GM23338 (cell line): Measurements from ENCODE around the gene MAD1L1. TPM values are rescaled to one million over a fixed set of nuclear protein-coding genes. Genes with fewer than 3 reads are reported as not detected.

ENCODE experiments used
- ATAC-seq: fragments of 200-7000 bp; cut with Tn5 transposase; 3 replicates; pipeline ENCODE4 v1.9.1; 2020
- DNase-seq: peaks from one replicate; pipeline ENCODE4 v3.0.0-alpha.2; 2015; ENCODE audit warnings: low spot score
- H2AFZ ChIP-seq: fragments of 200-600 bp; sonication (generic); 2 replicates; pipeline ENCODE4 v1.8.0; 2016; ENCODE audit warnings: antibody characterized with exemption, mild to moderate bottlenecking, moderate library complexity
- H3F3A ChIP-seq: fragments of 200-600 bp; sonication (generic); replicated peaks from 2 replicates; pipeline ENCODE4 v1.8.0; 2017; ENCODE audit warnings: antibody characterized with exemption, mixed run types, low read depth
- H3K27ac ChIP-seq: fragments of 200-600 bp; sonication (generic); 2 replicates; pipeline ENCODE4 v1.6.1; 2016; ENCODE audit warnings: low read depth
- H3K27me3 ChIP-seq: fragments of 200-600 bp; sonication (generic); 2 replicates; pipeline ENCODE4 v1.8.0; 2016; ENCODE audit warnings: mild to moderate bottlenecking, mixed run types, moderate library complexity; ENCODE audit not compliant: insufficient read depth
- H3K36me3 ChIP-seq: fragments of 200-600 bp; sonication (generic); 2 replicates; pipeline ENCODE4 v1.8.0; 2016; ENCODE audit warnings: mild to moderate bottlenecking; ENCODE audit not compliant: insufficient read depth
- H3K4me1 ChIP-seq: fragments of 200-600 bp; sonication (generic); 2 replicates; pipeline ENCODE4 v1.8.0; 2016; ENCODE audit warnings: mild to moderate bottlenecking, moderate library complexity; ENCODE audit not compliant: insufficient read depth
- H3K4me2 ChIP-seq: fragments of 200-600 bp; sonication (generic); 2 replicates; pipeline ENCODE4 v1.7.1; 2017; ENCODE audit warnings: mixed run types
- H3K4me3 ChIP-seq: fragments of 200-600 bp; sonication (generic); 2 replicates; pipeline ENCODE4 v1.6.1; 2016; ENCODE audit warnings: mixed run types
- H3K79me2 ChIP-seq: fragments of 200-600 bp; sonication (generic); replicated peaks from 2 replicates; pipeline ENCODE4 v1.8.0; 2017; ENCODE audit warnings: mild to moderate bottlenecking; ENCODE audit not compliant: insufficient read depth
- H3K9me2 ChIP-seq: fragments of 200-600 bp; sonication (generic); 2 replicates; pipeline ENCODE4 v1.8.0; 2017; ENCODE audit not compliant: insufficient read depth
- H4K20me1 ChIP-seq: fragments of 200-600 bp; sonication (generic); replicated peaks from 2 replicates; pipeline ENCODE4 v1.8.0; 2017; ENCODE audit warnings: mild to moderate bottlenecking; ENCODE audit not compliant: insufficient read depth
- H3K27ac Mint-ChIP-seq: 2 replicates; pipeline ENCODE4 v1.8.0; 2020; ENCODE audit warnings: inconsistent platforms, mild to moderate bottlenecking, moderate library complexity, mixed read lengths
- H3K27me3 Mint-ChIP-seq: 3 replicates; pipeline ENCODE4 v1.8.0; 2022; ENCODE audit warnings: low read depth, mild to moderate bottlenecking, moderate library complexity, mixed read lengths, inconsistent platforms; ENCODE audit not compliant: insufficient read depth, poor library complexity
- H3K36me3 Mint-ChIP-seq: 3 replicates; pipeline ENCODE4 v1.8.0; 2021; ENCODE audit warnings: low read depth, mild to moderate bottlenecking, inconsistent platforms, moderate library complexity, mixed read lengths
- H3K4me1 Mint-ChIP-seq: 3 replicates; pipeline ENCODE4 v1.8.0; 2020; ENCODE audit warnings: mild to moderate bottlenecking, inconsistent platforms, mixed read lengths
- H3K4me3 Mint-ChIP-seq: 3 replicates; pipeline ENCODE4 v1.8.0; 2021; ENCODE audit warnings: moderate library complexity, mild to moderate bottlenecking, inconsistent platforms, mixed read lengths
- H3K9me3 Mint-ChIP-seq: 3 replicates; pipeline ENCODE4 v1.8.0; 2020; ENCODE audit warnings: moderate library complexity, mild to moderate bottlenecking, inconsistent platforms, mixed read lengths
- CREB1 ChIP-seq: fragments of 250-450 bp; sonication (Bioruptor Pico); IDR thresholded peaks from 2 replicates; pipeline ENCODE4 v1.5.0; 2020; ENCODE audit warnings: low read depth, mild to moderate bottlenecking, moderate library complexity
- EZH2phosphoT487 ChIP-seq: fragments of 200-600 bp; sonication (generic); IDR thresholded peaks from one replicate; pipeline ENCODE4 v1.8.1; 2018; ENCODE audit warnings: antibody characterized with exemption; ENCODE audit not compliant: unreplicated experiment
- JUNB ChIP-seq: IDR thresholded peaks from one replicate; pipeline ENCODE4 v1.6.1; 2016; ENCODE audit warnings: antibody characterized with exemption; ENCODE audit not compliant: unreplicated experiment
- POLR2AphosphoS5 ChIP-seq: IDR thresholded peaks from 2 replicates; pipeline ENCODE4 v1.6.1; 2016; ENCODE audit warnings: antibody characterized with exemption, low read depth
- STAT1 ChIP-seq: IDR thresholded peaks from one replicate; pipeline ENCODE4 v1.6.1; 2016; ENCODE audit warnings: antibody characterized with exemption; ENCODE audit not compliant: unreplicated experiment
- ZNF114 ChIP-seq: fragments of 250-450 bp; sonication (Bioruptor Pico); IDR thresholded peaks from 2 replicates; pipeline ENCODE4 v1.5.0; 2020; ENCODE audit warnings: mild to moderate bottlenecking, moderate library complexity
- ZNF331 ChIP-seq: fragments of 250-450 bp; sonication (Bioruptor Pico); IDR thresholded peaks from 2 replicates; pipeline ENCODE4 v1.5.0; 2020; ENCODE audit warnings: low read depth, mild to moderate bottlenecking, moderate library complexity
- polyA plus RNA-seq: library from polyadenylated mRNA; unstranded; fragments of >200 nt; fragmentation: Nextera tagmentation; extraction: Ambion mirVana; gene quantifications from 2 replicates; pipeline ENCODE4 v1.2.1, GENCODE V29; 2016
- total RNA-seq: library from RNA; depleted of rRNA; stranded (reverse); fragments of >200 nt; shearing (Covaris generic); gene quantifications from 2 replicates; pipeline ENCODE4 v1.2.3, GENCODE V29; 2014
- TF ChIP-seq, protein P1 (sequence below): fragments of 250-450 bp; sonication (Bioruptor Pico); IDR thresholded peaks from 2 replicates; pipeline ENCODE4 v1.5.0; 2020; ENCODE audit warnings: mild to moderate bottlenecking, moderate library complexity
- TF ChIP-seq, protein P2 (sequence below): IDR thresholded peaks from one replicate; pipeline ENCODE4 v1.6.1; 2018; ENCODE audit warnings: antibody characterized with exemption; ENCODE audit not compliant: unreplicated experiment
- TF ChIP-seq, protein P3 (sequence below), 2 experiments: fragments of 200-600 bp in 1 of 2; sonication (generic) in 1 of 2; conservative IDR thresholded peaks; 2 replicates each; pipeline versions ENCODE4 v1.5.1 to v1.6.1; 2016 to 2017; ENCODE audit warnings: antibody characterized with exemption in 2 of 2, low read depth in 2 of 2, mild to moderate bottlenecking in 2 of 2, moderate library complexity in 1 of 2

MAD1L1 gene
- total and polyA plus RNA-seq, 2 experiments from 2014 or later: 40.3 to 59.3 TPM

DNA sequence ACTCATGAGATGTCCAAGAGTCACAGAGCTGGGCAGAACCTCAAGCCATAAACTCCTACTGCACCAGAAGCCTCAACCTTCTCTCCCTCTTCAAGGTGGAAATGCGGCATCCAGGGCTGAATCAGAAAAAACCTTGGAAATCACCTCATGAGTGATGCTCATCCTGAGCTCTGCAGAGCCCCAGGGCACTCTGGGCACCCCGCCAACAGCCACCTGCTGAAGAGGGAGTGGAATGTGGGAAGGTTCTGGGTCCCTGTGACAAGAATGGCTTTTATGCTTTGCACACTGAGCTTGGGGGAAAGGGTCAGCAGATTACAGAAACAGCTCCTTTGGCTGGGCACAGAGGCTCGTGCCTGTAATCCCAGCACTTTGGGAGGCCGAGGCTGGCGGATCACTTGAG lies 28.1 kb upstream of the MAD1L1 start:
- Histone ChIP-seq H3K9me2 (no peaks in the 10 kb centered on the region), H2AFZ (no peak overlapping the region), H4K20me1 (no peaks in the 10 kb centered on the region), H3K4me3 (no peak overlapping the region), H3K27ac (no peak overlapping the region), H3K79me2 (no peaks in the 10 kb centered on the region), H3K4me2 (no peak overlapping the region), H3K36me3 (no peaks in the 10 kb centered on the region), H3K4me1 (no peaks in the 10 kb centered on the region), H3F3A (no peaks in the 10 kb centered on the region), H3K27me3 (no peaks in the 10 kb centered on the region)
- H3K27ac Mint-ChIP-seq: no peak overlapping the region
- H3K4me3 Mint-ChIP-seq: no peak overlapping the region
- H3K36me3 Mint-ChIP-seq: peaks cover 23% of the 10 kb centered on the region
- DNase-seq: no peak
- TF ChIP-seq POLR2AphosphoS5 (no peak), STAT1 (no peak)
- TF ChIP-seq, protein P1, sequence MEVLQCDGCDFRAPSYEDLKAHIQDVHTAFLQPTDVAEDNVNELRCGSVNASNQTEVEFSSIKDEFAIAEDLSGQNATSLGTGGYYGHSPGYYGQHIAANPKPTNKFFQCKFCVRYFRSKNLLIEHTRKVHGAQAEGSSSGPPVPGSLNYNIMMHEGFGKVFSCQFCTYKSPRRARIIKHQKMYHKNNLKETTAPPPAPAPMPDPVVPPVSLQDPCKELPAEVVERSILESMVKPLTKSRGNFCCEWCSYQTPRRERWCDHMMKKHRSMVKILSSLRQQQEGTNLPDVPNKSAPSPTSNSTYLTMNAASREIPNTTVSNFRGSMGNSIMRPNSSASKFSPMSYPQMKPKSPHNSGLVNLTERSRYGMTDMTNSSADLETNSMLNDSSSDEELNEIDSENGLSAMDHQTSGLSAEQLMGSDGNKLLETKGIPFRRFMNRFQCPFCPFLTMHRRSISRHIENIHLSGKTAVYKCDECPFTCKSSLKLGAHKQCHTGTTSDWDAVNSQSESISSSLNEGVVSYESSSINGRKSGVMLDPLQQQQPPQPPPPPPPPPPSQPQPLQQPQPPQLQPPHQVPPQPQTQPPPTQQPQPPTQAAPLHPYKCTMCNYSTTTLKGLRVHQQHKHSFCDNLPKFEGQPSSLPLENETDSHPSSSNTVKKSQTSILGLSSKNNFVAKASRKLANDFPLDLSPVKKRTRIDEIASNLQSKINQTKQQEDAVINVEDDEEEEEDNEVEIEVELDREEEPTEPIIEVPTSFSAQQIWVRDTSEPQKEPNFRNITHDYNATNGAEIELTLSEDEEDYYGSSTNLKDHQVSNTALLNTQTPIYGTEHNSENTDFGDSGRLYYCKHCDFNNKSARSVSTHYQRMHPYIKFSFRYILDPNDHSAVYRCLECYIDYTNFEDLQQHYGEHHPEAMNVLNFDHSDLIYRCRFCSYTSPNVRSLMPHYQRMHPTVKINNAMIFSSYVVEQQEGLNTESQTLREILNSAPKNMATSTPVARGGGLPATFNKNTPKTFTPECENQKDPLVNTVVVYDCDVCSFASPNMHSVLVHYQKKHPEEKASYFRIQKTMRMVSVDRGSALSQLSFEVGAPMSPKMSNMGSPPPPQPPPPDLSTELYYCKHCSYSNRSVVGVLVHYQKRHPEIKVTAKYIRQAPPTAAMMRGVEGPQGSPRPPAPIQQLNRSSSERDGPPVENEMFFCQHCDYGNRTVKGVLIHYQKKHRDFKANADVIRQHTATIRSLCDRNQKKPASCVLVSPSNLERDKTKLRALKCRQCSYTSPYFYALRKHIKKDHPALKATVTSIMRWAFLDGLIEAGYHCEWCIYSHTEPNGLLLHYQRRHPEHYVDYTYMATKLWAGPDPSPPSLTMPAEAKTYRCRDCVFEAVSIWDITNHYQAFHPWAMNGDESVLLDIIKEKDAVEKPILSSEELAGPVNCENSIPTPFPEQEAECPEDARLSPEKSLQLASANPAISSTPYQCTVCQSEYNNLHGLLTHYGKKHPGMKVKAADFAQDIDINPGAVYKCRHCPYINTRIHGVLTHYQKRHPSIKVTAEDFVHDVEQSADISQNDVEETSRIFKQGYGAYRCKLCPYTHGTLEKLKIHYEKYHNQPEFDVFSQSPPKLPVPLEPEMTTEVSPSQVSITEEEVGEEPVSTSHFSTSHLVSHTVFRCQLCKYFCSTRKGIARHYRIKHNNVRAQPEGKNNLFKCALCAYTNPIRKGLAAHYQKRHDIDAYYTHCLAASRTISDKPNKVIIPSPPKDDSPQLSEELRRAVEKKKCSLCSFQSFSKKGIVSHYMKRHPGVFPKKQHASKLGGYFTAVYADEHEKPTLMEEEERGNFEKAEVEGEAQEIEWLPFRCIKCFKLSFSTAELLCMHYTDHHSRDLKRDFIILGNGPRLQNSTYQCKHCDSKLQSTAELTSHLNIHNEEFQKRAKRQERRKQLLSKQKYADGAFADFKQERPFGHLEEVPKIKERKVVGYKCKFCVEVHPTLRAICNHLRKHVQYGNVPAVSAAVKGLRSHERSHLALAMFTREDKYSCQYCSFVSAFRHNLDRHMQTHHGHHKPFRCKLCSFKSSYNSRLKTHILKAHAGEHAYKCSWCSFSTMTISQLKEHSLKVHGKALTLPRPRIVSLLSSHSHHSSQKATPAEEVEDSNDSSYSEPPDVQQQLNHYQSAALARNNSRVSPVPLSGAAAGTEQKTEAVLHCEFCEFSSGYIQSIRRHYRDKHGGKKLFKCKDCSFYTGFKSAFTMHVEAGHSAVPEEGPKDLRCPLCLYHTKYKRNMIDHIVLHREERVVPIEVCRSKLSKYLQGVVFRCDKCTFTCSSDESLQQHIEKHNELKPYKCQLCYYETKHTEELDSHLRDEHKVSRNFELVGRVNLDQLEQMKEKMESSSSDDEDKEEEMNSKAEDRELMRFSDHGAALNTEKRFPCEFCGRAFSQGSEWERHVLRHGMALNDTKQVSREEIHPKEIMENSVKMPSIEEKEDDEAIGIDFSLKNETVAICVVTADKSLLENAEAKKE (CRISPR knock-in tag): no peak
- no peak for ATAC-seq
- peaks cover 12% of the 10 kb centered on the region for H3K27me3 Mint-ChIP-seq
- H3K9me3 Mint-ChIP-seq: no peaks in the 10 kb centered on the region
- H3K4me1 Mint-ChIP-seq: no peaks in the 10 kb centered on the region

DNA sequence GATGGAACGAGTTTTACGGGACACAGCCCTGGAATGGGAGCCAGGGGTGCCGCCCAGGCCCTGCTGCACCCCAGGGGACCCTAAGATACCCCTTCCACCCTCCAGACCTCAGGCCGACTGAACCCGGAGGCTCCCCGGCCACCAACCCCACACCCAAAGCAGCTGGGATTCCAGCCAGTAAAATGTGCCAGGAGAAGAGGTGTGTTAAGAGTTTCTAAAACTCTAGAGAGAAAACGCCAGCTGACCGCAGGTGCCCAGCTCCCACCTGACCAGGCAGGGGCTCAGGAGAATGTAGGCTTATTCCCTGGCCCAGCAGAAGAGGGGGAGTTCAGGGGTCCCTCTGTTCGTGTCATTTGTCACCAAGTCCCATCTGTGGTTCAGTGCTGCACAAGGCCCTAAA lies 26.7 kb upstream of the MAD1L1 start:
- peaks cover 21% of the 10 kb centered on the region for H3K36me3 Mint-ChIP-seq
- no peaks in the 10 kb centered on the region for H3K36me3 ChIP-seq
- H3K4me2 ChIP-seq: no peak overlapping the region
- H3K27ac ChIP-seq: no peak overlapping the region
- H3K4me3 ChIP-seq: no peak overlapping the region
- no peak overlapping the region for H2AFZ ChIP-seq
- H3K79me2 ChIP-seq: no peaks in the 10 kb centered on the region
- no peak overlapping the region for H3K4me3 Mint-ChIP-seq
- ATAC-seq: no peak
- H3K27me3 Mint-ChIP-seq: peaks cover 12% of the 10 kb centered on the region
- H3F3A ChIP-seq: no peaks in the 10 kb centered on the region
- H3K9me3 Mint-ChIP-seq: no peaks in the 10 kb centered on the region
- no peaks in the 10 kb centered on the region for H4K20me1 ChIP-seq
- no peaks in the 10 kb centered on the region for H3K4me1 ChIP-seq
- no peak for DNase-seq
- no peaks in the 10 kb centered on the region for H3K9me2 ChIP-seq
- no peaks in the 10 kb centered on the region for H3K4me1 Mint-ChIP-seq
- no peaks in the 10 kb centered on the region for H3K27me3 ChIP-seq
- H3K27ac Mint-ChIP-seq: peak overlapping the region; percentile 65; the same call in 1 of the 2 replicates
- TF ChIP-seq ZNF331 (CRISPR knock-in tag) (no peak), ZNF114 (CRISPR knock-in tag) (no peak), JUNB (no peak), CREB1 (CRISPR knock-in tag) (no peak), EZH2phosphoT487 (no peak), POLR2AphosphoS5 (no peak)
- TF ChIP-seq, protein P2, sequence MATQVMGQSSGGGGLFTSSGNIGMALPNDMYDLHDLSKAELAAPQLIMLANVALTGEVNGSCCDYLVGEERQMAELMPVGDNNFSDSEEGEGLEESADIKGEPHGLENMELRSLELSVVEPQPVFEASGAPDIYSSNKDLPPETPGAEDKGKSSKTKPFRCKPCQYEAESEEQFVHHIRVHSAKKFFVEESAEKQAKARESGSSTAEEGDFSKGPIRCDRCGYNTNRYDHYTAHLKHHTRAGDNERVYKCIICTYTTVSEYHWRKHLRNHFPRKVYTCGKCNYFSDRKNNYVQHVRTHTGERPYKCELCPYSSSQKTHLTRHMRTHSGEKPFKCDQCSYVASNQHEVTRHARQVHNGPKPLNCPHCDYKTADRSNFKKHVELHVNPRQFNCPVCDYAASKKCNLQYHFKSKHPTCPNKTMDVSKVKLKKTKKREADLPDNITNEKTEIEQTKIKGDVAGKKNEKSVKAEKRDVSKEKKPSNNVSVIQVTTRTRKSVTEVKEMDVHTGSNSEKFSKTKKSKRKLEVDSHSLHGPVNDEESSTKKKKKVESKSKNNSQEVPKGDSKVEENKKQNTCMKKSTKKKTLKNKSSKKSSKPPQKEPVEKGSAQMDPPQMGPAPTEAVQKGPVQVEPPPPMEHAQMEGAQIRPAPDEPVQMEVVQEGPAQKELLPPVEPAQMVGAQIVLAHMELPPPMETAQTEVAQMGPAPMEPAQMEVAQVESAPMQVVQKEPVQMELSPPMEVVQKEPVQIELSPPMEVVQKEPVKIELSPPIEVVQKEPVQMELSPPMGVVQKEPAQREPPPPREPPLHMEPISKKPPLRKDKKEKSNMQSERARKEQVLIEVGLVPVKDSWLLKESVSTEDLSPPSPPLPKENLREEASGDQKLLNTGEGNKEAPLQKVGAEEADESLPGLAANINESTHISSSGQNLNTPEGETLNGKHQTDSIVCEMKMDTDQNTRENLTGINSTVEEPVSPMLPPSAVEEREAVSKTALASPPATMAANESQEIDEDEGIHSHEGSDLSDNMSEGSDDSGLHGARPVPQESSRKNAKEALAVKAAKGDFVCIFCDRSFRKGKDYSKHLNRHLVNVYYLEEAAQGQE: no peak
- TF ChIP-seq, protein P3, sequence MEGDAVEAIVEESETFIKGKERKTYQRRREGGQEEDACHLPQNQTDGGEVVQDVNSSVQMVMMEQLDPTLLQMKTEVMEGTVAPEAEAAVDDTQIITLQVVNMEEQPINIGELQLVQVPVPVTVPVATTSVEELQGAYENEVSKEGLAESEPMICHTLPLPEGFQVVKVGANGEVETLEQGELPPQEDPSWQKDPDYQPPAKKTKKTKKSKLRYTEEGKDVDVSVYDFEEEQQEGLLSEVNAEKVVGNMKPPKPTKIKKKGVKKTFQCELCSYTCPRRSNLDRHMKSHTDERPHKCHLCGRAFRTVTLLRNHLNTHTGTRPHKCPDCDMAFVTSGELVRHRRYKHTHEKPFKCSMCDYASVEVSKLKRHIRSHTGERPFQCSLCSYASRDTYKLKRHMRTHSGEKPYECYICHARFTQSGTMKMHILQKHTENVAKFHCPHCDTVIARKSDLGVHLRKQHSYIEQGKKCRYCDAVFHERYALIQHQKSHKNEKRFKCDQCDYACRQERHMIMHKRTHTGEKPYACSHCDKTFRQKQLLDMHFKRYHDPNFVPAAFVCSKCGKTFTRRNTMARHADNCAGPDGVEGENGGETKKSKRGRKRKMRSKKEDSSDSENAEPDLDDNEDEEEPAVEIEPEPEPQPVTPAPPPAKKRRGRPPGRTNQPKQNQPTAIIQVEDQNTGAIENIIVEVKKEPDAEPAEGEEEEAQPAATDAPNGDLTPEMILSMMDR (conservative IDR thresholded peaks at IDR 0.05; ENCODE audit: low read depth in 2 of 2): no peak
